HEK293T (cell line): Measurements from ENCODE around the gene MAPKAPK3.

Source experiments
- ELF4 ChIP-seq: fragments of 450-650 bp; IDR thresholded peaks from 2 replicates; pipeline ENCODE4 v1.6.1; 2017; ENCODE audit warnings: antibody characterized with exemption
- FOXA1 ChIP-seq: fragments of 450-650 bp; IDR thresholded peaks from 2 replicates; pipeline ENCODE4 v1.6.1; 2016; ENCODE audit warnings: mild to moderate bottlenecking
- FOXK2 ChIP-seq: fragments of 450-650 bp; IDR thresholded peaks from 2 replicates; pipeline ENCODE4 v1.6.1; 2016; ENCODE audit warnings: mild to moderate bottlenecking
- FOXM1 ChIP-seq: fragments of 450-650 bp; IDR thresholded peaks from 2 replicates; pipeline ENCODE4 v1.6.1; 2017; ENCODE audit warnings: mild to moderate bottlenecking, borderline replicate concordance
- L3MBTL2 ChIP-seq: fragments of 450-650 bp; conservative IDR thresholded peaks from 2 replicates; pipeline ENCODE4 v1.6.1; 2016; ENCODE audit warnings: mild to moderate bottlenecking
- SUZ12 ChIP-seq: fragments of 450-650 bp; IDR thresholded peaks from 2 replicates; pipeline ENCODE4 v1.6.1; 2016; ENCODE audit warnings: mild to moderate bottlenecking
- TARDBP ChIP-seq: fragments of 450-650 bp; IDR thresholded peaks from 2 replicates; pipeline ENCODE4 v1.6.1; 2016

DNA sequence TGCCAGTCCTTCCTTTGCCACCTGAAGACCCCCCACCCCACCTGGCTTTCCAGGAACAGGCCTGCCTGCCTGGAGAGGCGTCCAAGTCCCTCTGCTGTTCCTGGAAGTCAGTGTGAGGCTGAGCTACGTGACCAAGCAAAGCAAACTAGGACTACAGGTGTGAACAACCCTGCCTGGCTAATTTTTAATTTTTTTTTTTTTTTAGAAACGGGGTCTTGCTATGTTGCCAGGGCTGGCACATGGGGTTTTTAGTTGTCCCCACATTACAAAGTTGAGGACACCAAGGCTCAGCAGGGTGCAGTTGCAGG, 30.2 kb upstream of the MAPKAPK3 start:
- no peak for TF ChIP-seq FOXK2
- TF ChIP-seq TARDBP = no peak
- no peak for TF ChIP-seq FOXA1
- no peak for TF ChIP-seq SUZ12
- no peak for TF ChIP-seq ELF4
- no peak for TF ChIP-seq FOXM1
- TF ChIP-seq L3MBTL2 = no peak
